ENCODE measurements around the gene EMP2.

EMP2 gene

GRCh38 chr16:10609402-10609774, 29.0 kb upstream of the EMP2 start:
- no peak for DNase-seq

DNA sequence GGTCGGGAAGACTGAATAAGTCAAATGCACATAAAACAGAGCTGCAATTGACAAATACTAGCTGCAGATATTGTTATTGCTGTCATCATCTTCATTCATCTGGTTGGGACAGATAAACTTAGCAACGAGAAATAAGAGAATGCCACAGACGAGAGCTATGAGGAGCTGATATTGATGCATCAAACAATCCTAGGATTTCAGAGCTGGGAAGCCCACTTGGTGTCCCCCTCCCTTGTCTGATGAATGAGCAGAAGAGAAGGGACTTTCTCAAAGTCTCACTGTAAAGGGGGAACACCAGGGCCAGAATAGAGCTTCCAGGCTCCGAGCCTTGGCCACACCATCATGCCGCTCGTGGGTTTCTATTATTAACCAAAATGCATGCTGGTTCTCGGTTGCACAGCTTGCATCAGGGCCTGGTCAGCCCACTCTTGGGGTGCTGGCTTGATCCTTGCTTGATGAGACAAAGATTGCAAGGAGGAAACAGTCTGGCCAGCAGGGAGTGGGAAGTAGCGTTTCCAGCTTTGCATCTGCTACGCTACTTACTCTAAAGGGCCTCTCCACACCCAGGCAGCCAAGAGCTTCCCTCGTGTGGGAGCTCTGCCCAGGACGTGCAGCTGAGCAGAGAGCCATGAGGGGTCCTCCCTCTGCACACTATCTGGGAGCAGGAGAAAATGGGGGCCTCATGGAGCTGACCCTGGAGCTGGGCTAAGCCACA, 28.4 kb upstream of the EMP2 start:
- DNase-seq: no peak

DNA sequence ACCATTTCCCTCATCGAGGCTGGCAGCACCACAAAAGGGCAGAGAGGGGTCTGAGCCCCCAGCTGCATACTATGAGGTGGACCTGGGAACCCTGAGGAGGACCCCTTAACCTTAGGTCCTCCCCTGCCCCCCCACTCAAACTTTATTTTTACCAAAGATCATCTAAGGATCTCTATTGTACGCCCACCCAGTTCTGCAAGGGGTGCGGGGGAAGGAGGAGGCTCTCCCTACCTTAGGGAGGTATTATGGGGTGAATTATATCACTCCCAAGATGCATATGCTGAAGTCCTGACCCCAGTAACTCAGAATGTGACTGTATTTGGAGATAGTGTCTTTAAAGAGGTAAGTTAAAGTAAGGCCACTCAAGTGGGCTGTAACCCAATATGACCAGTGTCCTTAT, 26.8 kb upstream of the EMP2 start:
- no peak for DNase-seq

DNA sequence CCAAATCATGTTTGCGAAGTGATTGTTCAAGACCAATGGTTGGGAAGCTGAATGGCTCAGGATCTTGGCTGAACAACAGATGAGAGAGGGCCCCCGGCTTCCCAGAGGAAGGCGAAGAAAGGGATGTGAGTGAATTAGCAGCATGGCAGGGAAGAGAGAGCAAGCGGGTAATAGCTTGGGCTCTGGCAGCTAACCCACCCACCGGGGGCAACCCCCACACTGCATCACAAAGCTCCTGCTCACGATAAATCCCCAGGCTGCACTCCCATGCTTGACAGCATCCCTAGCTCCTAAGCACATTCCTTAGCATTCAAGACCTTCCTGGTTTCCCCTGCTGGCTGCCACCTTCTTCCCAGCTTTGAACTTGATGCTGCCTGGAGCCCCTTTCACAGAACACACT, 26.2 kb upstream of the EMP2 start:
- DNase-seq: no peak

- no peak for DNase-seq
These were observed 25.2 kb upstream of the EMP2 start for GRCh38 chr16:10605636-10606035.

DNA sequence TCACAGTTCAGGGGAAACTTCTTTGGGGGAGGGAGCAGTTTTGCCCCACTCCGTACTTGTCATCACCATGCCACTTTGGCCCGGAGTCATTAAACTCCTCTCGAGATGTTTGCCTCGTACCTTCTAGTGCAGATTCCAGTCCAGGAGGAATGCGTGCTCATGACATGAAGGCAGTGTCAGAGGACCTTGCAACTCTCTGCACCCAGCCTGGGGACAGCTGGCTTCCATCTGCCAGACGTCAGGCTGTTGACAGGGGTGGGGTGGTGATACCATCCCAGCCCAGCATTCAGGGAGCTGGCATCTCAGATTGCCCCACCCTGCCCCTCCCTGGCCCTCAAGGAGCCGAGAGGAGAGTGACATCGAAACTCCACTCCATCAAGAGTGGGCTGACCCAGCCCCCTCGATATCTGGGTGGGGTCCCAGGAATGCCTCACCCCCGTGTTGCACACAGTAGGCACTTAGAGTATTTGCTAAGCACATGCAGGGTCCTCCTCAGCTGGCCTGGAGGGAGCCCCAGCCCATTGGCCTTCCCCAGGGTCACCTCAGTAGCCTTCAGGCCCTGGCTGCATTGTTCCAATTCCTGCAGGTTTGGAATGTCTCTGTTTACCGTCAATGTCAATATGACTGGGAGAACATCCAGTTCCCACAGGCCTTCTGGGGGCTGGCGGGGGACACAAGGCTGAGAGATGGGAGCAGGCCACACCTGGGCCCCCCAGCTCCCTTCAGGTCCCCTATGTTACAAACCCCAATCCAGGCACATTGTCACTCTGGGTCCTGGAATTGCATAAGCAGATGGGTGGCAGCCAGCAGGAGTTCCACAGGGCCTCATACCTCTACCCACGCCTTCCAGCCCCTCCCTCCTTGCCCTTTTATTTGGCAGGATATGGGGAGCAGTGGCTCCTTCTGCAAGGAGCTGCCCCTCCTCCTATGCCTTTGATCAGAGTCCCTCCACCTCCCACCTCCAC, 21.3 kb upstream of the EMP2 start:
- no peak for DNase-seq

GRCh38 chr16:10600782-10601443, 20.5 kb upstream of the EMP2 start:
- no peak for DNase-seq

- no peak for DNase-seq
These were observed 19.2 kb upstream of the EMP2 start for GRCh38 chr16:10599626-10600025.

DNA sequence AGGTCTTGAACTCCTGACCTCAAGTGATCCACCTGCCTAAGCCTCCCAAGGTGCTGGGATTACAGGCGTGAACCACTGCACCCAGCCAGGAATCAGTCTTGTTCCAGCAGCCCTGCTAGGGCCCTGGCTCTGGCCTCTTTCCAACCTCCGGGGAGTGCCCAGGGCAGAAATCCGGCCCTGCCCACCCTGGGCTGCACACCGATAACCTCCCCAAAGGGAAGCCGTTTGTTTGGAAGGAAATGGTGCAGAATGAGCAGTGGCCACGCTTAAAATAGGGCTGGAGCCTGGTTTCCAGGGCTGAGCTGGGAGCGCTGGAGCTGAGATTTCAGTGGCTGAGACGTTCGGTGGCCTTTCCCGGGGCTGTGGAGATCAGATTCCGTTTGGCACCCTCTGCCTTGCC, 17.8 kb upstream of the EMP2 start:
- no peak for DNase-seq

DNA sequence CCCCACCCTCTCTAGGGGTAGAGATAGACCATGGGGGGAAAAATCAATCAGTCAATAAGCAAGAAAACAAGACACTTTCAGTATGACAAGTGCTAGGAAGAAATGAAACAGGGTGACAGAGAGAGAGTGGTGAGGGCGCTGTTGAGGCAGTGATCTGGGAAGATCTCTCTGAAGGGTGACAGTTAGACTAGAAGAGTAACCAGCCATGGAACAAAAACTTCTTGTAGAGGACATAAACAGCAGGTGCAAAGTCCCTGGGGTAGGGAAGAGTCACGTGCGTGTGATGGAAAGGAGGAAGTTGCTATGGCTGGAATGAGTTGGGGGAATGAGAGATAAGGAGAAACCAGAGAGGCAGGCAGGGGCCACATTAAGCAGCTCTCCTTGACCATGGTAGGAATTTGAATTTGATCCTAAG, 16.8 kb upstream of the EMP2 start:
- DNase-seq: peak; percentile 17

GRCh38 chr16:10594312-10594950, 14.0 kb upstream of the EMP2 start:
- DNase-seq: no peak

- DNase-seq: no peak
These were observed 12.2 kb upstream of the EMP2 start for GRCh38 chr16:10592611-10593010.

DNA sequence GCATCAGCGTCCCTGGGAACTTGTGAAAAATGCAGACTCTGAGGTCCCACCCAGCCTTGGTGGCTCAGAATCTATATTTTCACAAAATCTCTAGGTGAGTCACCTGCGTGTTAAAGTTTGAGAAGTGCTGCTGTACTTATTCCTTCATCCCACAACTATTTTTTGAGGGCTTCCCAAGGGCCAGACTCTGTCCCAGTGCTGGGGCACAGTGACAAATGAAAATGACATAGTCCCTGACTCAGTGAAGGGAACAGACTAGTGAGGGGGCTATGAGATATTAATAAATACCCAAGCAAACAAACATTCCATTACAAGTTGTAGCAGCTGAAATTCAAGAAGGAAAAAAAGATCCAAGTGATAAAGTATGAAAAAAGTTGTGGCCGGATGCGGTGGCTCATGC, 9.9 kb upstream of the EMP2 start:
- no peak for DNase-seq

DNA sequence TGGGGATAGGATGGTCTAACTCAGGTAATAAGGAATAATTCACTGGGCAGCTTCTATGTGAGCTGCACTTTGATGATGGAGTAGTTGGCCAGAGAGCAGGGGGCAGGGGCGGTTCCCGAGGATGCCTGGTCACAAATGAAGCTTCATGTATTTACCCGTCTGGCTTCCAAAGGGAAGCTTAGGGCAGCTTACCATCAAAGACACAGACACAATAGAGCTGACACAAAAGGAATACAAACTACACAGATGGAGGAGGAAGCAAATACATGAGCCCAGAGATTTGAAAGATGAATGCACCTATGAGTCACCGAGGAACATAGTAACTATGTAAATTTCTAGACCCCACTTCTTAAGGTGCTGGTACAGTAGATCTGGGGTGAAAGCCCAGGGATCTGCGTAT, 8.7 kb upstream of the EMP2 start:
- no peak for DNase-seq

GRCh38 chr16:10587622-10588021, 7.2 kb upstream of the EMP2 start:
- DNase-seq: no peak

GRCh38 chr16:10584981-10585438, 4.6 kb upstream of the EMP2 start:
- no peak for DNase-seq

GRCh38 chr16:10583269-10583668, 2.9 kb upstream of the EMP2 start:
- no peak for DNase-seq

DNA sequence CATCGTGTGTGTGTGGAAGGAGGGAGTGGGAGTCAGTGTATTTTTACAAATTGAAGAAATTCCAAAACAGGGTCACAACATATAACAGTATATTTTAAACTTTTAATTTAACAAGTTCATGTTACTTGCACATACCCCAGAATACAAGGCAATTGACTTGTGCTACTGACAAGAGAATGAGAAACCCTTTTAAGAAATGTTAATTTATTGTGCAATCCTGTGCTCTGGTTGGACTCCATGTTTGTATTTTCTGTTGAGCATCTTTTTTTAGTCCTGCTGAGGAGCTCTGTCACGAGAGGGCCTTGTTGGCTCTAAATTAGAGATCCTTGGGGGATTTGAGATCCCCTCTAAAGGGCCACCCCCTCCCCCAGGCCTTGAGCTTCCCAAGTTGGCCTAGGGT, 1.1 kb upstream of the EMP2 start:
- peak; percentile 3 for DNase-seq

GRCh38 chr16:10580883-10581247, 467 bp upstream of the EMP2 start:
- no peak for DNase-seq

- DNase-seq: no peak
These were observed 828 bp downstream of the EMP2 start for GRCh38 chr16:10579575-10579964.

DNA sequence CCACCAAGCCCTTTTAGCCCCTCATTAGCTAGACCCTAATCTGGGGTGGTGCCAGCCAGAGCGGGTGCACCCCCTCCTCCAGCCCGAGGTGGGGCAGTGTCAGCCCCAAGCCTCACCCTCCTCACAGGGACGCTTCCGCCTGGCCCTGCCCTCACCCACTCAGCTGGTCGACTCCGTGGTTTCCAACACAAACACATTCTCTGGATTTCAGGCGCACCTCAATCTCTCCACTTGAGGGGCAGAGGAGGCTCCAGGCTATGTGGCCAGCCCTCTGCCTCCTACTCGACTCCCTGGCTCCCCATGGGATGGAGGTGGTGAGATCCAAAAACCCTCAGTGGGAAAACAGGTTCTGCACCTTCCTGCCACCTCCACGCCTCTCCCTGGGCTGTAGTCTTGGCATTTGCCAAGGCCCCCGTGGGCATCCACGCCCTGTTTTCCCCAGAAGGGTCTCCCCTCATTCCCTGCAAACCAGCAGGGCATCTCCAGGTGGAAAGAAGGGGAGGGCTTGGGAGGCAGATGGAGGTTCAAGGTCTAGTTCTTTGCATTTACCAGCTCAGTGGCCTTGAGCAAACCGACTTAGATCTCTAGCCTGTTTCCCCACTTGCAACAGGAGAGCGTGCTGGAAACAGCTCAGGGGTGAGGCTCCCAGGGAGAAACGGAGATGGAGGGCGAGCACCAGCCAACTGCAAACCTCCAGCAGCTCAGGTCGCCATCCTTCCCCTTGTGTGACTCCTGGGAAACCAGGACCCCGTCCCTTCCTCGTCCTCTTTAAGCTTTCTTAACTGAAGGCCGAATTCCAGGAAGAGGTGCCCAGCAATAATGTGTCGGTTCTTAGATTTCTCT, 1.7 kb downstream of the EMP2 start:
- DNase-seq: no peak
